ENCODE data around the gene EZH2. TPM values are rescaled to one million over a fixed set of nuclear protein-coding genes. Genes with fewer than 3 reads are reported as not detected.

EZH2 gene
- polyA plus RNA-seq, 2 of the 4 experiments (the other 2 are of a cell fraction), result 36.6 to 45.7 TPM

DNA sequence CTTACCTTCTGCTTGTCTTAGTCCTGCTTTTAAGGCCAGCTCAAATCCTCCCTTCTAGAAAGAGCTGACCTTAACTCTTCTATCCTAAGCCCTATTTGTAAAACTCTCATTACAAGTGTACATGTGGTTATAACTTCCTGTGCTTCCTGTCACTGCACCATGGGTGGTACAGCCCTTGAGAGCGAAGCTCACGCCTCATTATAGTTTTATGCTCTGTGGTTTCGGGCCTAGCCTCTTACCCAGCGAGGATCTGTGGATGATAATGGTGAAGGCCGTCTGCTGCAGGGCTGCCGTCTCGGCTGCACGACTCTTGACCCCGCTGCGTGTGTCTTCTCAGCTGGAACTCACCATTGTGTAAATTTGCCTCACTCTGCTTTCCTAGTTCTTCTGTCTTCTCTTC is 110.8 kb downstream of the EZH2 start:
- Histone ChIP-seq H3K9me3 (no peaks in the 10 kb centered on the region), H3K27ac (peak overlapping the region in 1 of 2 experiments; percentile 47; a peak in 2 of 6 replicates), H3K4me1 (peaks cover 23% of the 10 kb centered on the region), H3K4me3 (no peak overlapping the region), H3K4me2 (no peak overlapping the region)
- WGBS (ENCODE audit: missing lambda C conversion rate), result 94% methylated on average over 10 of the region's 10 CpGs
- ATAC-seq (no peak), DNase-seq (ENCODE audit: low read depth in 1 of 2, low spot score in 1 of 2) (no peak), FAIRE-seq (no peak)
- TF ChIP-seq JUN (IDR thresholded peaks at IDR 0.05), result no peak
- TF ChIP-seq, protein P1, sequence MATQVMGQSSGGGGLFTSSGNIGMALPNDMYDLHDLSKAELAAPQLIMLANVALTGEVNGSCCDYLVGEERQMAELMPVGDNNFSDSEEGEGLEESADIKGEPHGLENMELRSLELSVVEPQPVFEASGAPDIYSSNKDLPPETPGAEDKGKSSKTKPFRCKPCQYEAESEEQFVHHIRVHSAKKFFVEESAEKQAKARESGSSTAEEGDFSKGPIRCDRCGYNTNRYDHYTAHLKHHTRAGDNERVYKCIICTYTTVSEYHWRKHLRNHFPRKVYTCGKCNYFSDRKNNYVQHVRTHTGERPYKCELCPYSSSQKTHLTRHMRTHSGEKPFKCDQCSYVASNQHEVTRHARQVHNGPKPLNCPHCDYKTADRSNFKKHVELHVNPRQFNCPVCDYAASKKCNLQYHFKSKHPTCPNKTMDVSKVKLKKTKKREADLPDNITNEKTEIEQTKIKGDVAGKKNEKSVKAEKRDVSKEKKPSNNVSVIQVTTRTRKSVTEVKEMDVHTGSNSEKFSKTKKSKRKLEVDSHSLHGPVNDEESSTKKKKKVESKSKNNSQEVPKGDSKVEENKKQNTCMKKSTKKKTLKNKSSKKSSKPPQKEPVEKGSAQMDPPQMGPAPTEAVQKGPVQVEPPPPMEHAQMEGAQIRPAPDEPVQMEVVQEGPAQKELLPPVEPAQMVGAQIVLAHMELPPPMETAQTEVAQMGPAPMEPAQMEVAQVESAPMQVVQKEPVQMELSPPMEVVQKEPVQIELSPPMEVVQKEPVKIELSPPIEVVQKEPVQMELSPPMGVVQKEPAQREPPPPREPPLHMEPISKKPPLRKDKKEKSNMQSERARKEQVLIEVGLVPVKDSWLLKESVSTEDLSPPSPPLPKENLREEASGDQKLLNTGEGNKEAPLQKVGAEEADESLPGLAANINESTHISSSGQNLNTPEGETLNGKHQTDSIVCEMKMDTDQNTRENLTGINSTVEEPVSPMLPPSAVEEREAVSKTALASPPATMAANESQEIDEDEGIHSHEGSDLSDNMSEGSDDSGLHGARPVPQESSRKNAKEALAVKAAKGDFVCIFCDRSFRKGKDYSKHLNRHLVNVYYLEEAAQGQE (IDR thresholded peaks at IDR 0.05), result no peak
- TF ChIP-seq RNF2 (IDR thresholded peaks at IDR 0.05; ENCODE audit: borderline replicate concordance, low read depth), result no peak
- TF ChIP-seq, protein P2, sequence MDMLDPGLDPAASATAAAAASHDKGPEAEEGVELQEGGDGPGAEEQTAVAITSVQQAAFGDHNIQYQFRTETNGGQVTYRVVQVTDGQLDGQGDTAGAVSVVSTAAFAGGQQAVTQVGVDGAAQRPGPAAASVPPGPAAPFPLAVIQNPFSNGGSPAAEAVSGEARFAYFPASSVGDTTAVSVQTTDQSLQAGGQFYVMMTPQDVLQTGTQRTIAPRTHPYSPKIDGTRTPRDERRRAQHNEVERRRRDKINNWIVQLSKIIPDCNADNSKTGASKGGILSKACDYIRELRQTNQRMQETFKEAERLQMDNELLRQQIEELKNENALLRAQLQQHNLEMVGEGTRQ (IDR thresholded peaks at IDR 0.05), result no peak
- no peak for TF ChIP-seq CHD4 (IDR thresholded peaks at IDR 0.05; ENCODE audit: borderline replicate concordance)
- TF ChIP-seq ZNF302 (CRISPR knock-in tag; IDR thresholded peaks at IDR 0.05), result no peak
- no peak for TF ChIP-seq ZC3H11A (IDR thresholded peaks at IDR 0.05)
- TF ChIP-seq HDAC2 (IDR thresholded peaks at IDR 0.05), result no peak
- no peak for TF ChIP-seq EHMT2 (IDR thresholded peaks at IDR 0.05; ENCODE audit: low read depth)
- TF ChIP-seq MAZ (IDR thresholded peaks at IDR 0.05; ENCODE audit: borderline replicate concordance, low read depth, low read length), result no peak
- TF ChIP-seq HEYL (CRISPR knock-in tag; IDR thresholded peaks at IDR 0.05), result no peak
- no peak for TF ChIP-seq JUNB (IDR thresholded peaks at IDR 0.05)
- no peak for TF ChIP-seq GATA3 (IDR thresholded peaks at IDR 0.05; ENCODE audit: borderline replicate concordance)
- no peak for TF ChIP-seq FOSL2 (IDR thresholded peaks at IDR 0.05)
- no peak for TF ChIP-seq FOSL2 (CRISPR knock-in tag; IDR thresholded peaks at IDR 0.05)
- TF ChIP-seq SMC3 (IDR thresholded peaks at IDR 0.05), result no peak
- TF ChIP-seq, protein P3, sequence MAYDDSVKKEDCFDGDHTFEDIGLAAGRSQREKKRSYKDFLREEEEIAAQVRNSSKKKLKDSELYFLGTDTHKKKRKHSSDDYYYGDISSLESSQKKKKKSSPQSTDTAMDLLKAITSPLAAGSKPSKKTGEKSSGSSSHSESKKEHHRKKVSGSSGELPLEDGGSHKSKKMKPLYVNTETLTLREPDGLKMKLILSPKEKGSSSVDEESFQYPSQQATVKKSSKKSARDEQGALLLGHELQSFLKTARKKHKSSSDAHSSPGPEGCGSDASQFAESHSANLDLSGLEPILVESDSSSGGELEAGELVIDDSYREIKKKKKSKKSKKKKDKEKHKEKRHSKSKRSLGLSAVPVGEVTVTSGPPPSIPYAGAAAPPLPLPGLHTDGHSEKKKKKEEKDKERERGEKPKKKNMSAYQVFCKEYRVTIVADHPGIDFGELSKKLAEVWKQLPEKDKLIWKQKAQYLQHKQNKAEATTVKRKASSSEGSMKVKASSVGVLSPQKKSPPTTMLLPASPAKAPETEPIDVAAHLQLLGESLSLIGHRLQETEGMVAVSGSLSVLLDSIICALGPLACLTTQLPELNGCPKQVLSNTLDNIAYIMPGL (CRISPR knock-in tag; IDR thresholded peaks at IDR 0.05; ENCODE audit: borderline replicate concordance), result no peak
- TF ChIP-seq, protein P4, sequence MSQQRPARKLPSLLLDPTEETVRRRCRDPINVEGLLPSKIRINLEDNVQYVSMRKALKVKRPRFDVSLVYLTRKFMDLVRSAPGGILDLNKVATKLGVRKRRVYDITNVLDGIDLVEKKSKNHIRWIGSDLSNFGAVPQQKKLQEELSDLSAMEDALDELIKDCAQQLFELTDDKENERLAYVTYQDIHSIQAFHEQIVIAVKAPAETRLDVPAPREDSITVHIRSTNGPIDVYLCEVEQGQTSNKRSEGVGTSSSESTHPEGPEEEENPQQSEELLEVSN (IDR thresholded peaks at IDR 0.05; ENCODE audit: borderline replicate concordance, low read depth), result no peak
- TF ChIP-seq, protein P5, sequence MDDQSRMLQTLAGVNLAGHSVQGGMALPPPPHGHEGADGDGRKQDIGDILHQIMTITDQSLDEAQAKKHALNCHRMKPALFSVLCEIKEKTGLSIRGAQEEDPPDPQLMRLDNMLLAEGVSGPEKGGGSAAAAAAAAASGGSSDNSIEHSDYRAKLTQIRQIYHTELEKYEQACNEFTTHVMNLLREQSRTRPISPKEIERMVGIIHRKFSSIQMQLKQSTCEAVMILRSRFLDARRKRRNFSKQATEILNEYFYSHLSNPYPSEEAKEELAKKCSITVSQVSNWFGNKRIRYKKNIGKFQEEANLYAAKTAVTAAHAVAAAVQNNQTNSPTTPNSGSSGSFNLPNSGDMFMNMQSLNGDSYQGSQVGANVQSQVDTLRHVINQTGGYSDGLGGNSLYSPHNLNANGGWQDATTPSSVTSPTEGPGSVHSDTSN (IDR thresholded peaks at IDR 0.05), result no peak
- TF ChIP-seq HOXB5 (CRISPR knock-in tag; IDR thresholded peaks at IDR 0.05), result no peak
- TF ChIP-seq, protein P6, sequence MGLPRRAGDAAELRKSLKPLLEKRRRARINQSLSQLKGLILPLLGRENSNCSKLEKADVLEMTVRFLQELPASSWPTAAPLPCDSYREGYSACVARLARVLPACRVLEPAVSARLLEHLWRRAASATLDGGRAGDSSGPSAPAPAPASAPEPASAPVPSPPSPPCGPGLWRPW (IDR thresholded peaks at IDR 0.05), result no peak
- ChIA-PET POLR2A (no interaction called here), CTCF (interaction anchor here (1.1 to 1.3 kb wide), 2 partner anchors 9 to 198 kb away, joined by 4 to 6 read pairs; no protein-coding TSS in a partner anchor)
